GM12872 (cell line): Measurements from ENCODE around the gene RGS19.
A peak's percentile ranks its signal among the peaks of the same experiment; 100 is the strongest.

Experiments
- TF ChIP-seq, protein P1 (sequence below): IDR thresholded peaks from 3 replicates; pipeline ENCODE4 v1.5.1; 2011; ENCODE audit warnings: low read depth, mild to moderate bottlenecking, low read length, moderate library complexity; ENCODE audit not compliant: insufficient read depth

RGS19 gene

DNA sequence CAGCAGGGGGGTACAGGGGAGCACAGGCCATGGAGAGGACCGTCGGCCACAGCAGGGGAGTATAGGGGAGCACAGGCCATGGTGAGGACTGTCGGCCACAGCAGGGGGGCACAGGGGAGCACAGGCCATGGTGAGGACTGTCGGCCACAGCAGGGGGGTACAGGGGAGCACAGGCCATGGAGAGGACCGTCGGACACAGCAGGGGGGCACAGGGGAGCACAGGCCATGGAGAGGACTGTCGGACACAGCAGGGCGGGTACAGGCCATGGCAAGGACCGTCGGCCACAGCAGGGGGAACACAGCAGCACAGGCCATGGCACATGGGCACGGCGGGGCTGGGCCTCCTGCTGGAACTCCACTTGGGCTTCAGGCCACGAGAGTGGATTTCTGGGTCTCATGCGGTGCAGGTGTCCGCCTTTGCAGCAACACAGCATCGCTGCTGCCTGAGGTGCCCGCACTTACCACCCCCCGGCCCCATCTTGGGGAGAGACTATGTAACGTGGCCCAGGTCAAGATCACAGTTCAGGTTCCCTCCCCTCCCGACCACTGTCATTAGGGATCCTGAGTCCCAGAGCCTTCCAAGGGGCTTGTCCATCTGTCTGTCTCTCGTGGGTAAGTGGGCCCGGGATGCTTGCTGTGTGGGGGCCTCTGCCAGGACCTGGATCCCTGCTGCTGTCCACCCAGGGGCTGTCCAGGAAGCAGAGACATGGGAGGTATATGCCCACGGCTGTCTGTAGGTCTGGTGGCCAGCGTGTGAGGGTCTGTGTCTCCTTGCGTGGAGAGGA, 25.5 kb upstream of the RGS19 start:
- TF ChIP-seq, protein P1, sequence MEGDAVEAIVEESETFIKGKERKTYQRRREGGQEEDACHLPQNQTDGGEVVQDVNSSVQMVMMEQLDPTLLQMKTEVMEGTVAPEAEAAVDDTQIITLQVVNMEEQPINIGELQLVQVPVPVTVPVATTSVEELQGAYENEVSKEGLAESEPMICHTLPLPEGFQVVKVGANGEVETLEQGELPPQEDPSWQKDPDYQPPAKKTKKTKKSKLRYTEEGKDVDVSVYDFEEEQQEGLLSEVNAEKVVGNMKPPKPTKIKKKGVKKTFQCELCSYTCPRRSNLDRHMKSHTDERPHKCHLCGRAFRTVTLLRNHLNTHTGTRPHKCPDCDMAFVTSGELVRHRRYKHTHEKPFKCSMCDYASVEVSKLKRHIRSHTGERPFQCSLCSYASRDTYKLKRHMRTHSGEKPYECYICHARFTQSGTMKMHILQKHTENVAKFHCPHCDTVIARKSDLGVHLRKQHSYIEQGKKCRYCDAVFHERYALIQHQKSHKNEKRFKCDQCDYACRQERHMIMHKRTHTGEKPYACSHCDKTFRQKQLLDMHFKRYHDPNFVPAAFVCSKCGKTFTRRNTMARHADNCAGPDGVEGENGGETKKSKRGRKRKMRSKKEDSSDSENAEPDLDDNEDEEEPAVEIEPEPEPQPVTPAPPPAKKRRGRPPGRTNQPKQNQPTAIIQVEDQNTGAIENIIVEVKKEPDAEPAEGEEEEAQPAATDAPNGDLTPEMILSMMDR: no peak

DNA sequence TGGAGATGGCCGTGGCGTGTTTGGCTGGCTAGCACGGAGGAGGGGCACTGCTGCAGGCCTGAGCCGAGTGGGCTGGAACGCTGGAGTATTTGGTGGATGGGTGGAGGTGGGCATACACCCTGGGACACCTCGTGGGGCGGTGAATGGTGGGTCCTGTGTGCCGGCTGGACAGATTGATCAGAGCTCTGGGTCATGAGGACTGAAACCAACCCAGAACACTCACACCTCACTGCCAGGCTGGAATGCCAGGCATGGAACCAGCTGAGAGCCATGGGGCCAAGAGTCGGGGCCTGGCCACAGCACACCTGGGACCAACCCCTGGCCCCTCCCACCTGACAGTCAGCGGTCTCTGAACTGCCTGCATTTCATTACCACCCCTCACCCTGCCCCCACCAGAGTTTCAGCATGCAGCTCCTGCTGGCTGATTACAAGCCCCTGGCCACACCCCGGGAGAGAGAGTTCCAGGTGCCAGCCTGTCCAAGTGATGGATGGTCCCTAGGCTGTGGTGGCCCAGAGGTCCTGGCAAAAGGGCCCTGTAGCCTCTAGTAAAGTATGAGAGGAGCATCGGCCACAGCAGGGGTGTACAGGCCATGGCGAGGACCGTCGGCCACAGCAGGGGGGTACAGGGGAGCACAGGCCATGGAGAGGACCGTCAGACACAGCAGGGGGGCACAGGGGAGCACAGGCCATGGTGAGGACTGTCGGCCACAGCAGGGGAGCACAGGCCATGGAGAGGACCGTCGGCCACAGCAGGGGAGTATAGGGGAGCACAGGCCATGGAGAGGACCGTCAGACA, 24.8 kb upstream of the RGS19 start:
- TF ChIP-seq, protein P1: no peak

DNA sequence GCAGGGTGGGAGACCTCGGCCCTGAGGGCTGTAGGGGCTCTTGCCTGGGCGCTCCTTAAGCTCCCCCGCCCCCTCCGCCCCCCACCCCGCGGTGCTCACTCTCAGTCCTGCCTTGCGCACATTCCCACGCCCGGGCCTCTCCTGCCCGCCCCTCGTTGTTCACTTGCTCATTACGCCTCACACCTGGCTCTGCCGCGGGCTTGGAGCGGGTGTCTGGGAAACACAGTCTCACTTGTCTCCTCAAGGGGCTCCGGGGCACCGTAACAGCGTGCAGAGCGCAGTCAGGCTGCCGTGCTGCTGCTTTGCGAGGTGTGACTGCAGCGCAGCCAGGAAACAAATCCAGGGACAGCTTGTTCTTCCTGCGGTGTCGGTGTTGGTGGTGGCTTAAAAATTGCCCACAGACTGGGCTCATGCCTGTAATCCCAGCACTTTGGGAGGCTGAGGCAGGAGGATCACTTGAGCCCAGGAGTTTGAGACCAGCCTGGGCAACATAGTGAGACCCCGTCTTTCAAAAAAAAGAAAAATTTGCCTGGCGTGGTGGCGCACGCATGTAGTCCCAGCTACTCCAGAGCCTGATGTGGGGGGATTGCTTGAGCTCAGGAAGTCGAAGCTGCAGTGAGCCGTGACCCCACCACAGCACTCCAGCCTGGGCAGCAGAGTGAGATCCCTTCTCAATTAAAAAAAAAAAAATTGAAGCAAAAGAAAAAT, 23.5 kb upstream of the RGS19 start:
- TF ChIP-seq, protein P1: no peak

DNA sequence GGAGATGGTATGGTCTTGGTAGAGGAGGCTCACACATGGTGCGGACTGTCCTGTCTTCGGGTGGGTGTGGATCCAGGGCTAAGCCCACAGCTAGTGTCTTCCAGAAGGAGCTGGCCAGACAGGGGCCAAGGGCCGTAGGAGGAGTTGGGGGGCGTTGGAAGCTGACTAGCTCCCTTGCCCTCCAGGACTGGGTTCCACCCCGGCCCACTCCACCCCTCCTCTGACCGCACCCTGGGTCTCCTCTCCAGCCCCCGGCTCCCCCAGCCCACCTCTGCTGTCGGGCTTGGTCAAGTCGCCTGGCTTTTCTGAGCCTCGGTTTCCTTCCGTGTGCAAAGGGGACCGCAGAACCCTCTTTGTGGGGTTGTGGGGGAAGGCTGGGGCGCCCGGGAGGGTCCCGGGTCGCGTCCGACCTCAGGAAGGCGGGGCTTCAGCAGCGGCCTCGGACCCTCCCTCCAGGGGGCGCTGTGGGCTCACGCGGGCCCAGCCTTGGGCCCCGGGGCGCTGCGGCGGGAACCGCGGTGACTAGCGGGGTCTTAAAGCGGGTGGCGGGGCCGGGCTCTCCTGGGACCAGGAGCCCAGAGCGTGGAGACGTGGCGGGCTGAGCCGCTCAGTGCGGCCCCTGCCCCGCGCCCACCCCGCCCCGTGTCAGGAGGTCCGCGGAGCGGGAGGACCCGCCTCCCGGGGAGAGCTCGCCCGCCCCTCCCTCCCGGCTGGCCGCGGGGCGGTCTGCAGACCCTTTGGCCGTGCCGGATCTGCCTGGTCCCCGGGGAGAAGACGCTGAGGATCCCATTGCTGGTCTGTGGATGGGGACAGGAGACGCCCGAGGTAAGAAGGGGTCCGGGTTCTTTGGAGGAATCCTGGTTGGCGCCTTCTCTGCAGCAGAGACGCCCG, 22.7 kb upstream of the RGS19 start:
- TF ChIP-seq, protein P1: peak; percentile 73

DNA sequence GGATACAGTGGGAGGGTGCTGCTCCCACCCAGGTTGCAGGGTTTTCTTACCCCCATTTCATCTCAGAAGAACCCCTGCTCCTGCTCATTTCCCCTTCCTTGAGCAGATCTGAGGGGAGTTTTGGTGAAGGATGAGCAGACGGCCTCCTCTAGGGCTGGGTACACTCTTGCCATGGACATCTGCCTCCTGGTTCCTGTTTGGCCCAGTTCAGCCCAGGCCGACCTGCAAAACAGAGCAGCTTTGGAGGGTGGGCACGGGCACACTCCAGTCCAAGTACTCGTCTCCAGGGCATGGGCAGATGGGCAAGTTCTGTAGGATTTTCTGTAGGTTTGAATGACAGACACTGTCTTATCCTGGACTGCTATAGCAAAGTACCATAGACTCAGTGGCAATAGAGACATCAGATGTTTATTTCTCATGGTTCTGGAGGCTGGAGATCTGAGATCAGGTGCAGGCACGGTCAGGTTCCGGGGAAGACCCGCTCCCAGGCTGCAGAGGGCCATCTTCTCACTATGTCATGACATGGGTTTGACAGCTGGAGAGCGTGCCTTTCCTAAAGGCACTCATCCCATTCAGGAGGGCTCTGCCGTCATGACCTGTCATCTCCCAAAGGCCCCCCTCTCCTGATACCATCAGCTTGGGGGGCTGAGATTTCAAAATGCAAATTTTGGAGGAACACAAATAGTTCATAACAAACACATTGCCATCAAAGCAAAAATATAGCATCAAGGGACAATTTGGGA, 21.8 kb upstream of the RGS19 start:
- TF ChIP-seq, protein P1: no peak

DNA sequence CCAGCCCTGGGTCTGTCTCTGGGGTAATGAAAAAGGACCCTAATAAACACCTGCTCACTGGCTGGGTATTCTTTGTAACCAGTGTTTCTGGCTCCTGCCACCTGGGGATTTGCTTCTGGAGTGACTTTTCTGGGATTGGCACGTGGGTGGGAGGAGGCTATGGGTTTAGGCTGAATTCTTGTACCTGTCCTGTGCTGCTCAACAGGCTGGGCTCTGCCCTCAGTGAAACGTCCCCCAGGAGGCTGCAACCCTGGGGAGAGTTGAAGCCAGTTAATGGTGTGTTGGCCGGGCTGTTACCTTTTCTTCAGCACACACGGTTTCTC, 21.2 kb upstream of the RGS19 start:
- TF ChIP-seq, protein P1: no peak
